Medulla oblongata (tissue), 1 donor: ENCODE data around the gene RPS6KA3.
A peak's percentile ranks its signal among the peaks of the same experiment; 100 is the strongest.
"Not testable (repeated sequence)": the region's sequence is repeated elsewhere in the genome, so short reads cannot be mapped to it uniquely, and the experiment has no call there.

Experiments
- DNase-seq: peaks from one replicate; pipeline ENCODE4 v3.0.0-alpha.2; 2015; ENCODE audit errors: extremely low spot score

The RPS6KA3 gene

DNA sequence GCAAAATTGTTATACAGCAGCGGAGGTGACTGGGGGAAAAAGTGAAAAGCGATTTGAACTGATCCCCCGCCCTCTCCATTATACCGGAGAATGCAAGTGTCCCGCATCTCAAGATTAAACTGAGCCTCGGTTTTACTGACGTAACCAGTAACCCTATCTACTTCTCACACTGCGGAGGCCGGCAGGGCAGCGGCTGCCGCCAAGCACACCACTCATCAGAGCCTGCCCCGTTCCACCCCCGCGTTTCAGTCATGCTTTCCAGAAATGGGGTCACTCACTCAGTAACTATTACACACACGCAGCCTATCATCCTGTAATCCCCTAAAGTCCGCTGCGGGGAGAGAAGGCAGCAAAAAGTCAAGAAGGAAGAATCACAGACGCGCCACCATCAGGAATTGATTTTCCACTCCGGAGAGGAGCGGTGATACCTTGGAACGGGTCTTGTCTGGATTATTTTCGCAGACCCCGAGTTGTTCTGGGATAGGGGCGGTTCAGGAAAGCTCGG lies 1.4 kb downstream of the RPS6KA3 start:
- DNase-seq = peak; percentile 14

DNA sequence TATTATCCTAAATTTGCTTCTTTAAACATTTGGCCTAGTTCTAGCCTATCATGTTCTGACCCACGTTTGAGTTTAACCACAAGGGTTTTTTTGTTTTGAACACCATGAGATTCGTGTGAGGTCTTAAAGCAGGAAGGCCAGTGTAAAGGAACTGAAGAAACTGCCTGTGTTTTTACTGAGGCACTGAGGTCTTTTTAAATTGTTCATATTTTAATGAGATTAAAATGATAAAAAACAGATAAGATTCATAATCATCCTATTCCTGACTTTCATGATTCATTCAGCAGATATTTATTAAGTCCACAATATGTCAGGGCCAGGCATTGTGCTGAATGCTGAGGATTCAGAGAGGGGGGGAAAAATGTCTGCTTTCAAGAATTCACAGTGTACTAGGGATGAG lies 3.2 kb downstream of the RPS6KA3 start:
- peak; percentile 21 for DNase-seq

DNA sequence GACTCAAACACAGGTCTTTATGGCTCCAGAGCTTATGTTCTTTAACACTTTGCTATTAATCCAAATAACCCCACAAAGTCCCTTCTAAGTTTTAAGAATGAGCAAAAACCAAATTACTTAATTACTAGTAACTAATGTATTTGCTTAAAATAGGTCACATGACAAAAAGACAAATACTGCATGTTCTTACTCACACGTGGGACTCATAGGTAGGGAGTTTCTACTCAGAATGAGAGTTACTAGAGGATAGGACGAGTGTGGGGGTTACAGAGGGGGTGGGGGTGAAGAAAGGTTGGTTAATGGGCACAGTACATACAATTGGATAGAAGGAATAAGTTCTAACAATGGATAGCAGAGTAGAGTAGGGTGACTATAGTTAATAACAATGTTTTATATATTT lies 5.8 kb downstream of the RPS6KA3 start:
- DNase-seq = no peak

DNA sequence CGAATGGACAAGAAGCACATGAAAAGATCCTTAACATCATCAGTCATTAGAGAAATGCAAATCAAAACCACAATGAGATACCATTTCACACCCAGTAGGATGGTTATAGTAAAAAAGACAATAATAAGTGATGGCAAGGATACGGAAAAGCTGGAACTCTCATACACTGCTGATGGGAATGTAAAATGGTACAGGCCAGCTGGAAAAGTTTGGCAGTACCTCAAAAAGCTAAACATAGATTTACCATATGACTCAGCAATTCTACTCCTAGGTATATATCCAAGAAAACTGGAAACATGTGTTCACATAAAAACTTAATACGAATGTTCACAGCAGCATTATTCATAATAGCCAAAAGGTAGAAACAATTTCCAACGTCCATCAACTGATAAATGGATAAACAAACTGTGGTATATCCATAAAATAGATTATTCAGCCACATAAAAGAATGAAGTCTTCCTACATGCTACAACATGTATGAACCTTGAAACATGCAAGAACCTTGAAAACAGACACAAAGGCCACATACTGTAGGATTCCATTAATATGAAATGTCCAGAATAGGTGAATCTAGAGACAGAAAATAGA lies 11.9 kb downstream of the RPS6KA3 start:
- no peak for DNase-seq

DNA sequence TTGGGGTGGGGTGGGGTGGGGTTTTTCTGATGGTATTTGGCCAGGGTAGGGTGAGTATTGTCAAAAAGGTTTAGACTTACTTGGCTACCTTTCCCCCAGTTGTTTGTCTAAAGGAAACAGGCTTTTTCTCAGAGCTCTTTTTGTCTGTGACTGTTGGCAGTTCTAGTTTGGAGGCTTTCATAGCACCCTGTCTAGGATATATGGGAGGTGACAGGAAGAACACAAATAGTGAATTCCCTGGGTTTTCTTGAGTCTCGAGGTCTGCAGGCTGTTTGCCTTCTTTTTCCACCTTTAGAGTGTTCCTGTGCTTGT lies 13.5 kb downstream of the RPS6KA3 start:
- DNase-seq = no peak

DNA sequence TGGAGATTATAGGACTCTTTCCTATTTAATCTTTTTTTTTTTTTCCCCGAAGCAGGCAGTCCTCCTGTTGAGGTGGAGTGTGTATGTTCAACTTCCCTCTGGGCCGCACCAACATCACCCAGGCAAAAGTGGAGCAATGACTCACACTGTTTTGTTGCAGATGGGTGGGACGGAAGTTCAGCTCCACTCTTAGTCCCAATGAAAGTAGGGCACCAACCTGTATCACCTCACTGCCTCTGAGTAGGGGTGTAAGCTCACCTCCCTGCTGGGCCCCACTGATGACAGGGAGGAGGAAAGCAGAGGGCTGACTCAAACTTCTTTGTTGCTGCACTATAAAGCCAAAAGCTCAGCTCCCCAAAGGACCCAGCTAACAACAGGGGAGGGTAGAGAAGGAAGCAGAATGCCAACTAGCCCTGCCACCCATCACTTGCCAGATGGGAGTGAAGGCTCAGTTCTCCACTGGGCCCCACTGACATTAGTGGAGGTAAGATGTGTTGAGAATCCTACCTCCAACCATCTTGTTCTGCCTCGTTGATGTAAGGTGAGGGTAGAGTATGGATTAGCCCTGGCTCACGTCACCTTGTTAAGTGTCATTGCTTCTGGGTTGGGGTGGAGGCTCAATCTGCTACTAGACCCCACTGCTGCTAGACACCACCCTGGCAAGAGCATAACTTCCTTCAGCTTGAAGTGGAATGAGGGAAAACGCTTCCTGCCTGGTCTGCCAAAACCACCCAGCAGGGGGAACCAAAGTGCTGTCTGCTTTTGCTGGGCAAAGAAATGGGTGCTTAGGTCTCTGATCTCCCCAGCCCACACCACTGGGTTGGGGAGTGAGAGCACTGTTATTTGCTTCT lies 14.1 kb downstream of the RPS6KA3 start:
- DNase-seq = peak; percentile 16

DNA sequence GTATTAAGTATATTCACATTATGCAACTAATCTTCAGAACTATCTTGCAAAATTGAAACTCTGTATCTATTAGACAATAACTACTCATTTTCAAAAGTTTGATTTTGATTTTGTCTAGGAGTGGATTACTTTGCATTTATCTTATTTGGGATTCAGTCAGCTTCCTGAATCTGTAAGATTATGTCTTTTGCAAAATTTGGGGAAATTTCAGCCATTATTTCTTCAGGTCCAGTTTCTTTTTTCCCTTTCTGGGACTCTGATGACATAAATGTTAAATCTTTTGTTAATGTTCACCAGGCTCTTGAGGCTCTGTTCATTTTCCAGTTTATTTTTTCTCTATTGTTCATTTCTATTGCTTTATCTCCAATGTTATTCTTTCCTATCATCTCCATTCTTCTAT lies 15.0 kb downstream of the RPS6KA3 start:
- no peak for DNase-seq

DNA sequence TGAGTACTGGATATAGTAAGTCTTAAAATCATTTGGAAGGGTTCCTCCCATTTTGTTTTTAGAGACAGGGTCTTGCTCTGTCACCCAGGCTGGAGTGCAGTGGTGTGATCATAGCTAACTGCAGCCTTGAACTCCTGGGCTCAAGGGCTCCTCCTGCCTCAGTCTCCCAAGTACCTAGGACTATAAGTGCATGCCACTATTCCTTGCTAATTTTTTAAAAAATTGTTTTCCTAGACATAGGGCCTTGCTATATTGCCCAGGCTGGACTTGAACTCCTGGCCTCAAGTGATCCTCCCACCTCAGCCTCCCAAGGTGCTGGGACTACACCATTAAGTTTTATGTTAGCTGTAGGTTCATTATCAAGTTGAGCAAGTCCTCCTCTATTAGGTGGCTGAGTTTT lies 16.6 kb downstream of the RPS6KA3 start:
- not testable (repeated sequence) for DNase-seq

DNA sequence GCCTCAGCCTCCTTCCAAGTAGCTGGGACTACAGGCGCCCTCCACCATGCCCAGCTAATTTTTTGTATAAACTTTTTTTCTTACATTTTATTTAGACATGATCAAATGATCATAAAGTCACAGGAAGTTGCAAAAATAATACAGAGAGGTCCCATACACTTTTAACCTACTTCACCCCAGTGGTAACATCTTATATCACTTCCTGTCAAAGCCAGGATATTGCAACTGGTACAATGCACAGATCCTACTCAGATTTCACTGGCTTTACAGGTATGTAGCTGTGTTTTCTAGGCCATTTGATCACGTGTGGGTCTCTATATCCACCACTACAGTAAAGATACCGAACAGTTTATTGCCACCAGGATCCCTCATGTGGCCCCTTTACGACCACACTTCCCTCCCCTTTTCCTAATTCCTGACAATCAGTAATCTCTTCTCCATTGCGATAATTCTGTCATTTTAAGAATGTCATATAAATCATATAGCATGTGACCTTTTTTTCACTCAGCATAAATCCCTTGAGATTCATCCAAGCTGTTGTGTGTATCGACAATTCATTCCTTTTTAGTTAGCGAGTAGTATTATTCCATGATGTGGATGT lies 18.0 kb downstream of the RPS6KA3 start:
- no peak for DNase-seq

DNA sequence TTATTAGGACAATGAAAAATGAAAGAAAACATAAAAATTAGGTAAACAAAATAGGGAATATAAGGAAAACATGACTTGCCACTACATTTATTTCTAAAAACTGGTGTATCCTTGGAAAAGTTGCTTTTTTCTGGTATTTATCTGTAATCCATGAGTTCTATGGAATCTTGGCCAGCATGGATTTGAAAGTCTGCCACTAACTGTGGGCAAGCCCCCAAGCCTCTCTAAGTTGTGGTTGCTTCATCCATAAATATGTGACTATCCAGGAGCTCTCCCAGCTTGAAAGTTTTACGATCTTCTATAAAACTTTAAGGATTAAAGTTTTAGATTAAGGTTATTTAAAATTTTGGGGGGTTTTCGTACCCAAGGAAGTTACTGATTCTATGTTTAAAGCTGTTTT lies 21.8 kb downstream of the RPS6KA3 start:
- DNase-seq = no peak

DNA sequence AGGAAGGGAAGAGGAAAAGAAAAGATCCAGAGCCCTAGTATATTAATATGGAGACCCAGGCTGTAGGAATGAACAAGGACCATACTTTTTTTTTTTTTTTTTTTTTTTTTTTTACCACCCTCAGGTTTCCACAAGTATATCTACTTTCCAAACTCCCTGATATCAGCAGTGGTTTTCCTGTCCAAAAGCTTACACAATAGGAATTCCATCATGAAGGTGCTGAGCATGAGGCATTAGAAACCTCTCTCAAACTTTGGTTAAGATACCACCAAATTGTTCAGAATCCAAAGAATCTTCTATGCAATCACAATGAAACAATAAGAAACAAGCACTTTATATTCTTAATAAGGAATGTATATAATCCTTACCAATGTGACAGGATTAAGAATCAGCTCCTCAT lies 26.5 kb downstream of the RPS6KA3 start:
- DNase-seq = no peak

DNA sequence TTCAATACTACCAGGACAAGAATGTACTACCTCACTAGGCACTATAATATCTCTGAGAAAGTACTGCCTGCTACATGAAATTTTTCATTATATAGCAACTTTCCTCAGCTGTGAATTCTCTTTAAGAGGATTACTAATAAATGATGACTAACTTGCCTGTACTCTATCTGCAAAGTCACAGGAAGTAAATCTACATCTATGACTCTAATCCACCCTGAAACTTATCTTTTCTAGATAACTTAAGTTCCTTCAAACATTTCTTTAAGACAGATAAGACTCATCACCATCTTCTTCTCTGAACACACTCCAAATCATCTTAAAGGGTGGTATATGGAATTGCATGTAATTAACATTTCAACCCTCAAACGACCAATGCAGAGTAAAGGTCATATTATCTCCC lies 28.8 kb downstream of the RPS6KA3 start:
- no peak for DNase-seq

DNA sequence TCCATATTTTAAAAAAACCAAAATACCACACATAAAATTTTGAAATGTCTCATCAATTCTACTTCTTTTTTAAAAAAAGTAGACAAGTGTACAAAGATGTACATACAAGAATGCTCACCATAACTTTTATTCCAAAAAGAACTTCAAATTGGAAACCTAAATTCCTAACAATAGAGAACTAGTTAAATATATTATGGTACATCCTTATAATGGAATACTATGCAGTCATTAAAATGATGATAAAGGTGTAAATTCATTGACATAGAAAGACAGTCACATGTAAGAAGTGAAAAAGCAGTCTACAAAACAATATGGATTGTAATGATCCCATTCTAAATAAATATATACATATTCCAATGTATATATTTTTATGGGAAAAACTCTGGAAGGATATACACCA lies 31.0 kb downstream of the RPS6KA3 start:
- no peak for DNase-seq

DNA sequence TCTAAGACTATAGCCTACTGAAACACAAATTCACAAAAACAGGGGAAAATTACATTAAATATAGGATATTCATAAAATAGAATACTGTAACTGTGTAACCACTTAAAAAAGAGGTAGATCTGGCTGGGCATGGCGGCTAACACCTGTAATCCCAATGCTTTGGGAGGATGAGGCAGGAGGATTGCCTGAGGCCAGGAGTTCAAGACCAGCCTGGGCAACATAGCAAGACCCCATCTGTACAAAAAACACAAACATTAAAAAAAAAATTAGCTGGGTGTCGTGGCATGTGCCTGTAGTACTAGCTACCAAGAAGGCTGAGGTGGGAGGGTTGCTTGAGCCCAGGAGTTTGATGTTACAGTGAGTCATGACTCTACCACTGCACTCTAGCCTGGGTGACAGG lies 33.4 kb downstream of the RPS6KA3 start:
- DNase-seq = no peak

DNA sequence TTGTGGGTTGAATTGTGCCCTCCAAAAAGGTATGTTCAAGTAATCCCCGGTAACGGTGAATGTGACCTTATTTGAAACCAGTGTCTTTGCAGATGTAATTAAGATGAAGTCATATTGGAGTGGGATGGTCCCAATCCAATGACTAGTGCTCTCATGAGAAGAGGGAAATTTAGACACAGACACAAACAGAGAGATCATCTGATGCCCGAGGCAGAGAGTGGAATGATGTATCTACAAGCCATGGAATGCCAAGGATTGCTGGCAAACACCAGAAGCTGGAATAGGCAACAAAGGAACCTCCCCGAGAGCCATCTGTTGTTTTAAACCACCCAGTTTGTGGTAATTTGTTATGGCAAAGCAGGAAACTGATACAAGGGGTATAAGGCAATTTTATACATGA lies 35.1 kb downstream of the RPS6KA3 start:
- DNase-seq = no peak

DNA sequence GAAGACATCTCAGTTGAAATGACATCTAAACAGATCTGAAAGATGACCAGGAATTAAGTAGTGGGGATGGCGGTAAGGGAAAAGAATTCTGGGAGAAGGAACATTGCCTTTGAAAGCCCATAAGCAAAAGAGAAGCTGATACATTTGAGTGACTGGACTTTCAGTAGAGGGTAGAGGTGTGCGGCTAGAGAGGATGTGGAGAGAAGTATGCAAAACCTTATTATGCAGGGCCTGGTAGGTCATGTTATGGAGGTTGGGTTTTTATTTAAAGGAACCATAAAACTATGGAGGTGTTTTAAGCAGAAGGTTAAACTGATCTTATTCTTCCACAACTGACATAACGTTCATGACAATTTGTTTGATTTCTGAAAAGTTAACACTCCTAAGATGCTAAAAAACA lies 36.3 kb downstream of the RPS6KA3 start:
- DNase-seq = no peak

DNA sequence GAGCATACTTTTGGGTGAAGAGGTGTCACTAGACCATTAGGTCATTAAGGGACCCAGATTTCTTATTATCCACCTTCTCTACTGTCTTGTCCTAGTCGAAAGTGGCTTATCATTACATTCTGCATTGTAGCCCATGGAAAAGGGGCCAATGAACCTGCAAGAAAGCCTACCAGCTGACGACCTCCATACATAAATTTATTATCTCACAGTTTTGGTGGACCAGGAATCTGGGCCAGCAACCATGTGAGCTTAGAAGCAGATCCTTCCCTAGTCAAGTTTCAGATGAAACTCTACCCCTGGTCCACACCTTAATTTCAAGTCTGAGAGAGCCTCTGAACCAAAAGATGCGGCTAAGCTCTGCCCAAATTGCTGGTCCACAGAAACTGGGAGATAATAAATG lies 37.6 kb downstream of the RPS6KA3 start:
- no peak for DNase-seq

DNA sequence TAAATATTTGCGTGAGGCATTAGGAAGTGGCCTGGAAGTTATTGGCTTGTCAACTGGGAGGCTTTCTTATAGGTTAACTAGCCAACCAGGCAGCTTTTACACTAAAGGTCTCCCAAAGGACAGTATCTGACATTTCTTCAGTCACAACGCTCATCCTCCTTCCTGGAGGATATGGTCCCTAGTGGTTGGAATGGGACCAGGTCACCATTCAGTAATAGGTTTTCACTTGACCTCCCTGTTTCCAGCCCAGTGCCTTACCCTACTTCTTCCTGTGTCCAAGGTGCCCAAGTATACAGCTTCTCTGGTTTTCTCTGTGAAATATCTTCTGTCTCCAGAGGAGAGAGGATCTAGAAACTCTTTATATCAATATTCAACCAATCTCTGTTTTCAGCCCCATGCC lies 38.5 kb downstream of the RPS6KA3 start:
- no peak for DNase-seq

DNA sequence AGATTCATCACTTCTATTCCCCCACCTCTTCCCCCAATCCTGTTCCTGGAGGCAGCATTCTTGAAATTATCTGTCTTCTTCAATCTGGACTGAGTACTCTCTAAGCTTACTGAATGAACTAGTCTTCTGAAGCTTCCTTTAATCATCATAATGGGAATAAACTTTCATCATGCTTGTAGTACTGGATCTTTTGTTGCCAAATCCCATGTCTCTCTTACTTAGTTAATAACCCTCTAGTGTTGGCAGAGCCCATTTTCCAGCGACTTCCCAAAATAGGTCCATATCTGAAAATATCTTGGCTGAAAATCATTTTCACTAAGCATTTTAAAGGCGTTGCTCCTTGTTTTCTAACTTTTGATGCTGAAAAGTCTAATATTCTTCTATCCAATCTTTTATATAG lies 39.6 kb downstream of the RPS6KA3 start:
- no peak for DNase-seq

DNA sequence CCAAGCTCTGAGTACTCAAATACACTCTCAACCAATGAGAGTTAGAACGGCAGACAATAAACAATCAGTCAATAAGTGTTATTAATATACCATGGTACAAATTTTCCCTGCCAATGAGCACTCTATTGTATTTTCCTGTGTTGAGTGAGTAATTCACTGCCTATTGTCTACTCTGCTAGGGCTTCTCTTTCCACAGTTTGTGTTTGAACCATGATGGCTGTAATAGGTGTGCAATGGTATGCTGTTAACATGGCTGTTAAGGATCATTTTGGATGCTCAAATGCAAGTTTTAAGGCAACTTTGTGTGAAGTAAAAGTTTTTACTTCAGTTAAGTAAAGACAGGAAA lies 41.2 kb downstream of the RPS6KA3 start:
- no peak for DNase-seq

DNA sequence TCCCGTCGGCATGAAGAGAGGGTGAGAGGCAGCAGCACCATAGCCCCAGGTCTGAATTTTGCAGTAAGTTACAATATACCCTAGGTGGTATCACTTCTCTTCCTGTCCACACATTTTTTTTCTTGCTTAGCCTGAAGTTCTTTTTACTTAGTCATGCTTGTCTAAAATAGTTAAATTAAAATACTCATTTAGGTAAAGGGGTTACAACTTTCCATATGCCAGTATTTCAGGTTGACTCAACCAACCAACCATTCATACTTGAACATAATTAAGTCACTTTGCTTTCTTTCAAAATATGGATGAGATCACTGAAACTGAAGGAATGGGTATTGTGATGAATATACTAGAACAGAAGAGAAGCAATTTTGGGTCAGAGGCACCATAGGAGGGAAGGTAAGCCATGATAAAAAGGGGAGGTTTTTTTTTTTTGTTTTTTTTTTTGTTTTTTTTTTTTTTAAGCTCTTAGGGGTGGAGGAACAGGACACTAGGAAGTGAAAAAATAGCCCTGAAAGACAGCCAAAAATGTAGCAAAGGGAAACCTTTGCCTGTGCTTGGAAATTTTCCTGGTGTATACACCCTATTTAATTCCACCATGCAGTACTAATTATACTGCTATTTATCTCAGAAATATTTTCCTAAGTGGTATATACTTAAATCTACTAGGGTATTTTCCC lies 41.8 kb downstream of the RPS6KA3 start:
- DNase-seq = no peak

DNA sequence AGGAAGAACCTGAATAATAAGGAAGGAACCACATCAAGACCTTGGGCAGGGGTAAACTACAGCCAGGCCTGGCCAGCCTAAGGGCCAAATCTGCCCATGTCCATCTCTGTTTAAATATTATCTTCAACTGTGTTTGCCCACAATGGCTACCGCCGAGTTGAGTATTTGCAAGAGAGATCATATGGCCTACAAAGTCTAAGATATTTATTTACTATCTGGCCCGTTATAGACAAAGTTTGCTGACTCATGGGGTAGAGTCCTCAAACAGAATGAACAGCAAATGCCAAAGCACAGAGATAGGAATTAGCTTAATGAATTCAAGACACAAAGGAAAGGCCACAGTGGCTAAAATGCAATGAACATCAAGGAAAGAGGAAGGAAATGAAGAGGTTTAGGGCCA lies 44.8 kb downstream of the RPS6KA3 start:
- DNase-seq = no peak
